HepG2 (cell line): ENCODE data around the gene ZNF628. TPM values are rescaled to one million over a fixed set of nuclear protein-coding genes. Genes with fewer than 3 reads are reported as not detected.

Source experiments
- ELF3 ChIP-seq: IDR thresholded peaks from 2 replicates; pipeline ENCODE4 v1.6.1; 2016; ENCODE audit warnings: missing genetic modification reagents, missing compliant biosample characterization
- HNF4G ChIP-seq, 2 experiments: sonication (generic) in 1 of 2; formaldehyde crosslinking in 1 of 2; IDR thresholded peaks; 2 replicates each; pipeline versions ENCODE4 v1.4.0 to v1.6.1; 2011 to 2020; ENCODE audit warnings: borderline replicate concordance in 2 of 2, low read depth in 2 of 2, mild to moderate bottlenecking in 2 of 2, low read length in 1 of 2, missing genetic modification reagents in 1 of 2, moderate library complexity in 1 of 2
- KLF16 ChIP-seq, 2 experiments: sonication (generic) in 1 of 2; formaldehyde crosslinking in 1 of 2; IDR thresholded peaks; 2 replicates each; pipeline versions ENCODE4 v1.6.1 to v1.8.0; 2016 to 2023; ENCODE audit warnings: missing genetic modification reagents in 2 of 2, missing compliant biosample characterization in 1 of 2
- MEIS2 ChIP-seq: sonication (generic); formaldehyde crosslinking; IDR thresholded peaks from 2 replicates; pipeline ENCODE4 v1.9.0; 2021; ENCODE audit warnings: mild to moderate bottlenecking, missing genetic modification reagents
- MLLT10 ChIP-seq: sonication (generic); formaldehyde crosslinking; IDR thresholded peaks from 2 replicates; pipeline ENCODE4 v1.4.0; 2020; ENCODE audit warnings: missing genetic modification reagents
- NFYB ChIP-seq: sonication (generic); formaldehyde crosslinking; IDR thresholded peaks from 2 replicates; pipeline ENCODE4 v1.4.0; 2020; ENCODE audit warnings: missing genetic modification reagents
- SRY ChIP-seq: sonication (generic); formaldehyde crosslinking; IDR thresholded peaks from 2 replicates; pipeline ENCODE4 v1.8.0; 2022; ENCODE audit warnings: mild to moderate bottlenecking, missing genetic modification reagents
- TBL1XR1 ChIP-seq: fragments of 150-350 bp; IDR thresholded peaks from 2 replicates; pipeline ENCODE4 v1.6.1; 2014; ENCODE audit warnings: borderline replicate concordance, low read length; ENCODE audit not compliant: partially characterized antibody
- ZFP1 ChIP-seq: IDR thresholded peaks from 2 replicates; pipeline ENCODE4 v1.6.1; 2016
- ZNF142 ChIP-seq: sonication (generic); formaldehyde crosslinking; IDR thresholded peaks from 2 replicates; pipeline ENCODE4 v1.4.0; 2020; ENCODE audit warnings: missing genetic modification reagents
- ZNF160 ChIP-seq: sonication (generic); formaldehyde crosslinking; IDR thresholded peaks from 2 replicates; pipeline ENCODE4 v1.8.0; 2022; ENCODE audit warnings: mild to moderate bottlenecking, inconsistent platforms, missing genetic modification reagents
- ZNF326 ChIP-seq: sonication (generic); formaldehyde crosslinking; IDR thresholded peaks from 2 replicates; pipeline ENCODE4 v1.4.0; 2020; ENCODE audit warnings: missing genetic modification reagents, borderline replicate concordance
- ZNF639 ChIP-seq: conservative IDR thresholded peaks from 2 replicates; pipeline ENCODE4 v1.6.1; 2018; ENCODE audit warnings: missing genetic modification reagents
- polyA plus RNA-seq, 8 experiments: library from polyadenylated mRNA; depleted of rRNA in 3 of 8; stranded (reverse) in 7 of 8; unstranded in 1 of 8; fragments of >200 nt; fragmentation: Illumina TruSeq in 4 of 8; extraction: Trizol in 4 of 8; gene quantifications; 2 replicates each; pipeline versions ENCODE4 v1.2.1 to v1.2.3, GENCODE V29; 2011 to 2016; ENCODE audit warnings: low read depth in 4 of 8, missing spikeins in 1 of 8, mixed read lengths in 1 of 8; ENCODE audit not compliant: insufficient read depth in 1 of 8
- total RNA-seq, 5 experiments: library from RNA; depleted of rRNA; stranded (reverse); fragments of >200 nt; fragmentation: Illumina TruSeq; extraction: Trizol; gene quantifications; 2 replicates each; pipeline ENCODE4 v1.2.3, GENCODE V29; 2016; ENCODE audit warnings: low read depth in 1 of 5
- TF ChIP-seq, protein P1 (sequence below): sonication (generic); formaldehyde crosslinking; IDR thresholded peaks from 2 replicates; pipeline ENCODE4 v1.4.0; 2020; ENCODE audit warnings: missing genetic modification reagents, borderline replicate concordance
- TF ChIP-seq, protein P2 (sequence below): sonication (generic); formaldehyde crosslinking; IDR thresholded peaks from 2 replicates; pipeline ENCODE4 v1.5.0; 2020; ENCODE audit warnings: missing genetic modification reagents
- TF ChIP-seq, protein P3 (sequence below): sonication (generic); formaldehyde crosslinking; IDR thresholded peaks from 2 replicates; pipeline ENCODE4 v1.9.0; 2021; ENCODE audit warnings: missing genetic modification reagents, borderline replicate concordance

The ZNF628 gene
- total and polyA plus RNA-seq, 2 of the 13 experiments (the other 11 are each of a cell fraction or from before 2014, with no cell fraction given) = 0.54 to 1.2 TPM

DNA sequence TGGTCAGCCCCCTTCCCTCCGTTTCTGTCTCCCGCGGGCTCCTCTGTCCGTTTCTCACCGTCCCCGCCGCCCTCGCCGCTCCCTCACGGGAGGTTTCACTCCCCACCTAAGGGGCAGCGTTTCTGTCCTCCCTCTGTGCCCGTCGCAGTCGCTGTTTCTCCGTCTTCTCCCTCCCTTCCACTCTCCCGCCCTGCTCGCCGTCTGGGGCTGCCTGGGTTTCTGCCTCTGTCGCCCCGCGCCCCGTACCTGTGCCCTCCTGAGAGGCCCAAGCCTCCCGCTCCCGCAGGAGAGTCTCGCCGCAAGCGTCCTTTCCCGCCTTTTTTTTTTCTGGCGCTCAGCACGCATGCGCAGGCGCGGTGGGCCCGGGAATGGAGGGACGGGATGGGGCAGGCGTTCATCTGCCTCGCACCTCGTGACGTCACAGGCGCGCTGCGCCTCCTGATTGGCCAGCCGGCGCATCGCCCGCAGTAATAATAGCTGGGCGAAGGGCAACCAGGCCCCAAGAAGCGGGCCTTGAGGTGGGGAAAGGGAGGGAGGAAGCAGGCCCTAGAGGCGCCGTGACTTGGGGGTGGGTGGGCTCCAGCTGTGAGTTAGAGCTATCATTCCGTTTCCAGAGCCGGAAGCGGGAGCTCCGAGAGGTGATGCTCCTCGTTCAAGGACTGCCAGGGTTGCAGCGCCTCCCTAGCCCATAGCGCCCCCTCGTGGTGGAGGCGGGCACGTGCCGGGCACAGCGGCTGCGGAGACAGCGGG lies 27.3 kb downstream of the ZNF628 start (continued):
- 0 out of 2 replicates have a peak, but pooled peaks have one; percentile 38 for TF ChIP-seq ZNF142 (CRISPR knock-in tag)
- no peak for TF ChIP-seq ZNF326
- TF ChIP-seq KLF16 (CRISPR knock-in tag; IDR thresholded peaks at IDR 0.05) = peak in 1 of 2 experiments; percentile 66; a peak in 1 of 4 replicates
- TF ChIP-seq MLLT10 (CRISPR knock-in tag) = no peak
- TF ChIP-seq, protein P1, sequence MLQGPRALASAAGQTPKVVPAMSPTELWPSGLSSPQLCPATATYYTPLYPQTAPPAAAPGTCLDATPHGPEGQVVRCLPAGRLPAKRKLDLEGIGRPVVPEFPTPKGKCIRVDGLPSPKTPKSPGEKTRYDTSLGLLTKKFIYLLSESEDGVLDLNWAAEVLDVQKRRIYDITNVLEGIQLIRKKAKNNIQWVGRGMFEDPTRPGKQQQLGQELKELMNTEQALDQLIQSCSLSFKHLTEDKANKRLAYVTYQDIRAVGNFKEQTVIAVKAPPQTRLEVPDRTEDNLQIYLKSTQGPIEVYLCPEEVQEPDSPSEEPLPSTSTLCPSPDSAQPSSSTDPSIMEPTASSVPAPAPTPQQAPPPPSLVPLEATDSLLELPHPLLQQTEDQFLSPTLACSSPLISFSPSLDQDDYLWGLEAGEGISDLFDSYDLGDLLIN (CRISPR knock-in tag) = no peak
- no peak for TF ChIP-seq ZNF639 (CRISPR knock-in tag)
- peak; percentile 91 for TF ChIP-seq NFYB (CRISPR knock-in tag)
- no peak for TF ChIP-seq ZFP1 (CRISPR knock-in tag)
- no peak for TF ChIP-seq SRY
- TF ChIP-seq HNF4G (IDR thresholded peaks at IDR 0.05; ENCODE audit: borderline replicate concordance, low read depth, low read length) = no peak
- TF ChIP-seq HNF4G (CRISPR knock-in tag; IDR thresholded peaks at IDR 0.05; ENCODE audit: borderline replicate concordance, low read depth) = 0 out of 2 replicates have a peak, but pooled peaks have one; percentile 22
- 0 out of 2 replicates have a peak, but pooled peaks have one; percentile 63 for TF ChIP-seq ZNF160
- TF ChIP-seq, protein P2, sequence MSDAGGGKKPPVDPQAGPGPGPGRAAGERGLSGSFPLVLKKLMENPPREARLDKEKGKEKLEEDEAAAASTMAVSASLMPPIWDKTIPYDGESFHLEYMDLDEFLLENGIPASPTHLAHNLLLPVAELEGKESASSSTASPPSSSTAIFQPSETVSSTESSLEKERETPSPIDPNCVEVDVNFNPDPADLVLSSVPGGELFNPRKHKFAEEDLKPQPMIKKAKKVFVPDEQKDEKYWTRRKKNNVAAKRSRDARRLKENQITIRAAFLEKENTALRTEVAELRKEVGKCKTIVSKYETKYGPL (CRISPR knock-in tag) = no peak
- TF ChIP-seq ELF3 = peak; percentile 53; the same call in 1 of the 2 replicates
- TF ChIP-seq TBL1XR1 = peak; percentile 17
- 0 out of 2 replicates have a peak, but pooled peaks have one; percentile 56 for TF ChIP-seq MEIS2 (CRISPR knock-in tag)
- TF ChIP-seq, protein P3, sequence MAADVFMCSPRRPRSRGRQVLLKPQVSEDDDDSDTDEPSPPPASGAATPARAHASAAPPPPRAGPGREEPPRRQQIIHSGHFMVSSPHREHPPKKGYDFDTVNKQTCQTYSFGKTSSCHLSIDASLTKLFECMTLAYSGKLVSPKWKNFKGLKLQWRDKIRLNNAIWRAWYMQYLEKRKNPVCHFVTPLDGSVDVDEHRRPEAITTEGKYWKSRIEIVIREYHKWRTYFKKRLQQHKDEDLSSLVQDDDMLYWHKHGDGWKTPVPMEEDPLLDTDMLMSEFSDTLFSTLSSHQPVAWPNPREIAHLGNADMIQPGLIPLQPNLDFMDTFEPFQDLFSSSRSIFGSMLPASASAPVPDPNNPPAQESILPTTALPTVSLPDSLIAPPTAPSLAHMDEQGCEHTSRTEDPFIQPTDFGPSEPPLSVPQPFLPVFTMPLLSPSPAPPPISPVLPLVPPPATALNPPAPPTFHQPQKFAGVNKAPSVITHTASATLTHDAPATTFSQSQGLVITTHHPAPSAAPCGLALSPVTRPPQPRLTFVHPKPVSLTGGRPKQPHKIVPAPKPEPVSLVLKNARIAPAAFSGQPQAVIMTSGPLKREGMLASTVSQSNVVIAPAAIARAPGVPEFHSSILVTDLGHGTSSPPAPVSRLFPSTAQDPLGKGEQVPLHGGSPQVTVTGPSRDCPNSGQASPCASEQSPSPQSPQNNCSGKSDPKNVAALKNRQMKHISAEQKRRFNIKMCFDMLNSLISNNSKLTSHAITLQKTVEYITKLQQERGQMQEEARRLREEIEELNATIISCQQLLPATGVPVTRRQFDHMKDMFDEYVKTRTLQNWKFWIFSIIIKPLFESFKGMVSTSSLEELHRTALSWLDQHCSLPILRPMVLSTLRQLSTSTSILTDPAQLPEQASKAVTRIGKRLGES (CRISPR knock-in tag) = no peak
